Small intestine (tissue), 16 donors: ENCODE measurements around the gene HOOK1. TPM values are rescaled to one million over a fixed set of nuclear protein-coding genes. Genes with fewer than 3 reads are reported as not detected.

Experiments used
- DNase-seq, 2 donors: peaks; one replicate each; pipeline versions ENCODE4 v3.0.0 to v3.0.0-alpha.2; 2013
- FAIRE-seq: peaks from 2 replicates; lab custom pipeline; 2012; peaks lifted over from hg19 to GRCh38; lab: Jason Lieb, UNC
- H3K27ac ChIP-seq, 3 donors: one replicate each; pipeline ENCODE4 v1.5.1; 2013; ENCODE audit warnings: low read length in 2 of 3, mild to moderate bottlenecking in 2 of 3, control low read depth in 1 of 3, inconsistent platforms in 1 of 3, low read depth in 1 of 3, moderate library complexity in 1 of 3
- H3K27me3 ChIP-seq, 3 donors: one replicate each; pipeline ENCODE4 v1.6.1; 2013; ENCODE audit warnings: low read length in 3 of 3, inconsistent platforms in 1 of 3; ENCODE audit not compliant: control insufficient read depth in 3 of 3, insufficient read depth in 3 of 3
- H3K36me3 ChIP-seq, 3 donors: one replicate each; pipeline ENCODE4 v1.6.1; 2013; ENCODE audit warnings: low read length in 3 of 3, inconsistent platforms in 1 of 3, low read depth in 1 of 3, mild to moderate bottlenecking in 1 of 3, moderate library complexity in 1 of 3; ENCODE audit not compliant: control insufficient read depth in 3 of 3, insufficient read depth in 2 of 3
- H3K4me1 ChIP-seq, 3 donors: one replicate each; pipeline ENCODE4 v1.6.1; 2013; ENCODE audit warnings: low read length in 2 of 3, inconsistent platforms in 1 of 3, low read depth in 1 of 3, mild to moderate bottlenecking in 1 of 3, moderate library complexity in 1 of 3; ENCODE audit not compliant: control insufficient read depth in 3 of 3, insufficient read depth in 2 of 3
- H3K4me3 ChIP-seq, 3 donors: one replicate each; pipeline ENCODE4 v1.5.1; 2013; ENCODE audit warnings: low read length in 3 of 3, control low read depth in 1 of 3, inconsistent platforms in 1 of 3, low read depth in 1 of 3, mild to moderate bottlenecking in 1 of 3, moderate library complexity in 1 of 3
- H3K9me3 ChIP-seq, 2 donors: one replicate each; pipeline ENCODE4 v1.6.1; 2013; ENCODE audit warnings: low read depth in 1 of 2, low read length in 1 of 2; ENCODE audit not compliant: control insufficient read depth in 2 of 2, insufficient read depth in 1 of 2
- whole genome bisulfite sequencing, 3 donors: extraction: QIAGEN DNeasy Blood & Tissue Kit; methylation state at CpG; one replicate each; pipeline ENCODE4 v1.1.7; 2013; 5-methylcytosine and 5-hydroxymethylcytosine counted together
- long read RNA-seq, 10 donors: transcript quantifications; one replicate each; lab custom pipeline, GENCODE V29; 2026
- polyA plus RNA-seq, 4 donors: library from polyadenylated mRNA; stranded (reverse) in 3 of 4; unstranded in 1 of 4; fragments of 200-250 nt in 3 of 4; fragments of 120-200 nt in 1 of 4; gene quantifications; one replicate each; pipeline versions ENCODE4 v1.2.1 to v1.2.3, GENCODE V29; 2013
- donor health status: healthy with polysubstance abuse.
- donor health status: control.
- donor health status: control.
- donor health status: Bipolar disorder and iron deficiency.
- donor health status: healthy.

HOOK1 gene
- 10 to 100 TPM in 3 of 4 donors, 1 to 10 TPM in 1; 7.8 to 38.9 (median 12.8) TPM for polyA plus RNA-seq
- long read RNA-seq, donor 1, result 0 reads
- long read RNA-seq, donor 2, result 0 reads
- long read RNA-seq, donor 3, result 0 reads
- long read RNA-seq, donor 4, result 0 reads
- long read RNA-seq, donor 5, partial matches to known transcripts, result 0 of 1 reads
- long read RNA-seq, donor 5, other reads (novel, unspliced or antisense), result 0 of 1 reads
- long read RNA-seq, donor 6, result 0 reads
- long read RNA-seq, donor 7, result 0 reads
- long read RNA-seq, donor 8, result 0 reads
- long read RNA-seq, donor 9, full-length matches to known transcripts, result 2 of 2 reads
- long read RNA-seq, donor 9, partial matches to known transcripts, result 0 of 2 reads
- long read RNA-seq, donor 9, other reads (novel, unspliced or antisense), result 0 of 2 reads
- long read RNA-seq, donor 10, full-length matches to known transcripts, result 2 of 12 reads
- long read RNA-seq, donor 10, partial matches to known transcripts, result 10 of 12 reads
- long read RNA-seq, donor 10, other reads (novel, unspliced or antisense), result 0 of 12 reads

- Histone ChIP-seq H3K4me3 (peak within 1 kb of the TSS; percentile 63 to 96 (median 82)), H3K27ac (peak within 1 kb of the TSS; percentile 73 to 77 (median 74)), H3K36me3 (no peaks in the 10 kb centered on the region), H3K27me3 (peaks cover 0 to 5% (median 4%) of the 10 kb centered on the region in 3 donors), H3K4me1 (peaks cover 0 to 5% (median 0%) of the 10 kb centered on the region in 3 donors), H3K9me3 (no peaks in the 10 kb centered on the region)
- DNase-seq (no peak), FAIRE-seq (no peak)
- WGBS, 3 donors, result 3 to 8% (median 7%) methylated on average over 37 to 71 of the region's 71 CpGs
Measured at GRCh38 chr1:59814901-59815825, at the start of gene HOOK1. Gene HOOK1, plus strand, starts transcription at chr1:59814949. Its CDS starts 169 bp downstream, at chr1:59815118.

DNA sequence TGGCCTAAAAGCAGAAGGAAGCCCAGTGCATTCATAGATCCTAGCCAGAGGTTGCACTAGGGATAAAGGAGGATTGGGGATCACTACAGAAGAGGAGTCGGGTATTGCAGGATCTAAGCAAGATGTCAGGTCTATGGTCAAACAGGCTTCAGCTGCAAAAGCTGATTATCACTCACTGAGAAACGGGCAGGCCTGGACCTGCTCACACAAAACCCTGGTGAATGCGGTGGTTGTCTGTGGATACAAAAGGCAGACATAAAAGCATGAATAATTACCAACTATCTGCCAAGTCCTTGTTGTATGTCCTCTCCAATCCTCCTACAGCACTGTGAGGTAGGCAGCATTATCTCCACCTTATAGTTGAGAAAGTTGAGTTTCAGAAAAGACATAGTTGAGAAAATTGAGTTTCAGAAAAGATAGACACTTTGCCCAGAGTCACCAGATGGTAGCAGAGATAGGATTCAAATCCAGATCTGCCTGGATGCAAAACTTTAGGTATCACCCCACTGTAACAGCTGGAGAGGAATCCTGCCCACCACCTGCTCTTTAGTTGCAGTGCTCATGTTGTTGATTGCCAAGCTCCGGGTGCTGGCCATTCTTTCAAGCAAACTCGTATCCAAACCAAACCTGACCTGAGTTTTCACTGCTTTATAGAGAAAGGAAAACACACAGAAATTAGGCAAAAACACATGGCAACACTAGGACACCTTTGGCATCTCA, 49.6 kb upstream of the HOOK1 start:
- Histone ChIP-seq H3K9me3 (no peaks in the 10 kb centered on the region), H3K27me3 (no peaks in the 10 kb centered on the region), H3K36me3 (no peaks in the 10 kb centered on the region), H3K4me3 (no peak overlapping the region), H3K4me1 (no peaks in the 10 kb centered on the region), H3K27ac (no peak overlapping the region)
- no peak for FAIRE-seq
- 74 to 91% (median 87%) methylated on average over 5 of the region's 5 CpGs for WGBS, 3 donors
- DNase-seq, result no peak

DNA sequence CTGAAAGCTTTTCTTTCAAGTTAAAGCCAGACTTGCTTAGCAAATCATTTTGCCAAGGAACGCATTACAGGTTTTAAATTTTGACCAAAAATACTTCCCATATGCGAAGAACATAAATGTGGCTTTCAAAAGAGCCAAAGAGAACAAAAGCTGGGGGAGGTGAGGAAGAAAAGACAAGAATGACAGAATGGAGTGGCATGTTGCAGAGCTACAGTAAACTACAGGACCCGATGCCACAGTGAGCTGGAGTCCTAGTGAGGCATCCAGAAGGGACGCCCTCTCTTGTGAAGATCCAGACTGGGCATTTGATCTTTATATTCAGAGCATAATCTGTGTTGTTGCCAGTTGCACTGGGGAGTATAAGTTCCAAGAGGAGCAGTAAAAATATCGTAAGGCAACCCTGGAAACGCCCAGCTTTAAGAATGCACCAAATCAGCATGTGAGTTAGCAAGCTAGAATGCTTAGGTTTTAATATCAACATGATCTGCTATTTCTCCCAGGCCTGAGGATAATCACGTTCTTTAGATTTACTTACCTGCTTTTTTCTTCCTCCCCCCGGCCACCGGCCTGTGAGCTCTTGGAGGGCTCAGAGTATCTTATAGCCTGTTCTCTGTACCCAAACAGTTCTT, 48.4 kb upstream of the HOOK1 start:
- Histone ChIP-seq H3K4me1 (no peaks in the 10 kb centered on the region), H3K36me3 (no peaks in the 10 kb centered on the region), H3K9me3 (no peaks in the 10 kb centered on the region), H3K4me3 (no peak overlapping the region), H3K27me3 (no peaks in the 10 kb centered on the region), H3K27ac (no peak overlapping the region)
- DNase-seq, result no peak
- no peak for FAIRE-seq
- WGBS, 3 donors, result 90 to 92% (median 91%) methylated on average over 9 of the region's 9 CpGs

- no peak overlapping the region for H3K4me3 ChIP-seq
- FAIRE-seq (no peak), DNase-seq (no peak)
- no peaks in the 10 kb centered on the region for H3K9me3 ChIP-seq
- H3K27me3 ChIP-seq, result no peaks in the 10 kb centered on the region
- 53 to 67% (median 57%) methylated on average over 2 of the region's 2 CpGs for WGBS, 3 donors
- no peaks in the 10 kb centered on the region for H3K36me3 ChIP-seq
- H3K4me1 ChIP-seq, result no peaks in the 10 kb centered on the region
- H3K27ac ChIP-seq, result no peak overlapping the region
Measured at GRCh38 chr1:59767119-59767518, 47.6 kb upstream of the HOOK1 start.

DNA sequence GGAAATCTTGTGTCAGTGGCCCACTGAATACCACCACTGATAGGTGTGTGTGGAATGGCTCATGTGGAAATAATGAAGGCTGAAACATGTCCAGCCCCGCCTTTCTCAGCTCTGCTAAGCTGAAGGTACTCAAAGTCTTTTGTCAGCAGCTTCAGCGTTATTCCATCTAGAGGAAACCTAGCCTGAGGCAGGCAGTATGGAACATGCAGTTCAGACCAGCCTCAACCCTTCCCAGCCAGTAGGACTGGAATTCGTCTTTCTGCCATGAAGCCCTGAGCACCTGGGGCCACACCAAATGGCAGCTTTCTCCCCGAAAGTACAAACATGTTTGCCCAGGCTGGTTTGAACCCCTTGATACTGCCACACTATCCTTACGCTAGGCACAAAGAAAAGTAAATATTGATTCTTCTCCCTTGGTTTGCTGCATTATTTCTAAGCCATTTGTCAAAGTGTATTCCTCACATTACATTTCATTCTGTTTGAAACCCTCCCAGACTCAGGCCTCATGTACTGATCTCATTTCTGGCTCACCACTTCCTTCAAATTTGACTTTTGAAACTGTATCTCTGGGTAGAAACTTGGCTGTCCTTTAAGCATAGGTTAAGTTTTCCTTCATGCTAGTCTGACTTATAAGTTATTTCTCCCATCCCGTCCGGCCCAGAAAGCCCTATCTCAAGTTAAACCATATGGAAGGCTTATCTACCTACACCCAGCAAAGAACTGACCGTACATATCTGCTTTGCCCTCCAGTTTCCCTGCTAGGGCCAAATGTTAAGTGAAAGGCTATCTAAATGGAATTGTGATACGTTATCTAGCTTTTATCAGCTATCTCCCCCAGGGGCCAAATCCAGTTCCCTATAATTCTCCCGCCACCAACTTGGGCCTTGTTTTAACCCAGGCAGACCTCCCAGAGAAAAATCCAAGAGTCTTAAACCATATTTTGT, 45.7 kb upstream of the HOOK1 start:
- Histone ChIP-seq H3K27me3 (no peaks in the 10 kb centered on the region), H3K4me1 (no peaks in the 10 kb centered on the region), H3K27ac (no peak overlapping the region), H3K9me3 (no peaks in the 10 kb centered on the region), H3K4me3 (no peak overlapping the region), H3K36me3 (no peaks in the 10 kb centered on the region)
- WGBS, 3 donors, result 88 to 93% (median 89%) methylated on average over 10 of the region's 10 CpGs
- DNase-seq (no peak), FAIRE-seq (no peak)

DNA sequence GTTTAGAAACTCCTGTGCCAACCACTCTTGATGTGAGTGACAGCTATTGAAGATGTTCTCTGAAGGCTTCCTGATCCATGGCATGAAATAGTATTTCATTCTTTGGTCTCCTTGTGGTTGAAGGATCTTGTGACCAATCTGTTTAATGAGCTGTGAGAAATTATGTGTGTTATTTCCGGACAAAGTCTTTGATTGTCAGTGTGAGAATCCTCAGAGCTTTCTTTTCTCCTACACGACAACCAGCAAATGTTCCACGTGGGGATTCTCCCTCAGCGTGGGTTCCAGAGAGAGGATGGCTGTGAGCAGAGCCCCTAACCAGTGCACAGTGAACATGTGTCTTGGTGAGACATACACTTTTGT, 45.0 kb upstream of the HOOK1 start:
- no peak overlapping the region for H3K27ac ChIP-seq
- FAIRE-seq, result no peak

DNA sequence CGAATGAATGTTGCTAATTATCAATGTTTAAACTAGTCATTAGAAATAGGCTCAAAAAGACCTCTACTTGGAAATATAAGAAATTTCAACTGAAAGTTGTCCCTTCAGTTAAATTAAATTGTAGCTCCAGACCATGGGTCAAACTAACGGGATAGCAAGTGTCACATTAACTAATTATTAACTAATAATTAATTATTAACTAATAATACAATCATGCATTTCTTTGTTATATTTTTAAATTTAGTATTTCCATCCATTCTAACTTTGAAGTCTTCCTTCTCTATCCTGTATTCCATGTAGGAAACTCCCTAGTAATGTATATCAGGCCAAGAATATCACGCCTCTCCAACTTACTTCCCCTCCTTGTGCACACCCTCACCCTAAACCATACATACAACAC, 43.4 kb upstream of the HOOK1 start:
- H3K4me1 ChIP-seq, result no peaks in the 10 kb centered on the region
- no peak overlapping the region for H3K4me3 ChIP-seq
- H3K36me3 ChIP-seq, result no peaks in the 10 kb centered on the region
- FAIRE-seq, result peak; percentile 33
- H3K27me3 ChIP-seq, result no peaks in the 10 kb centered on the region
- DNase-seq, result no peak
- 71 to 84% (median 75%) methylated on average over 3 of the region's 3 CpGs for WGBS, 3 donors
- H3K27ac ChIP-seq, result no peak overlapping the region
- no peaks in the 10 kb centered on the region for H3K9me3 ChIP-seq

More for the DNA sequence above, 45.0 kb upstream of the HOOK1 start:
- no peaks in the 10 kb centered on the region for H3K9me3 ChIP-seq
- H3K4me3 ChIP-seq, result no peak overlapping the region
- H3K36me3 ChIP-seq, result no peaks in the 10 kb centered on the region
- 92 to 97% (median 95%) methylated on average over 4 of the region's 4 CpGs for WGBS, 3 donors
- DNase-seq, result no peak
- no peaks in the 10 kb centered on the region for H3K27me3 ChIP-seq
- H3K4me1 ChIP-seq, result no peaks in the 10 kb centered on the region
